ENCODE measurements around the gene POMT1.
"Not testable (repeated sequence)": the region's sequence is repeated elsewhere in the genome, so short reads cannot be mapped to it uniquely, and the experiment has no call there.

Gene POMT1

GRCh38 chr9:131513177-131513576, 10.5 kb downstream of the POMT1 start:
- TF ChIP-seq MYC (IDR thresholded peaks at IDR 0.05; ENCODE audit: low read depth, low read length) (no peak), POLR2A (IDR thresholded peaks at IDR 0.05; ENCODE audit: extremely low read depth, insufficient read length) (no peak), CTCF (IDR thresholded peaks at IDR 0.05; ENCODE audit: low read depth, low read length) (no peak), MAX (IDR thresholded peaks at IDR 0.05; ENCODE audit: low read depth, low read length) (no peak)
- no peak for DNase-seq (ENCODE audit: low read depth)
- H3K4me3 ChIP-seq (ENCODE audit: low read depth, low read length): no peak overlapping the region

GRCh38 chr9:131515559-131516031, 12.9 kb downstream of the POMT1 start:
- DNase-seq (ENCODE audit: low read depth); H3K4me3 ChIP-seq (ENCODE audit: low read depth, low read length): not testable (repeated sequence)

GRCh38 chr9:131516100-131516499, 13.4 kb downstream of the POMT1 start:
- no peak for TF ChIP-seq MYC (IDR thresholded peaks at IDR 0.05; ENCODE audit: low read depth, low read length)
- TF ChIP-seq CTCF (IDR thresholded peaks at IDR 0.05; ENCODE audit: low read depth, low read length): no peak
- no peak for TF ChIP-seq MAX (IDR thresholded peaks at IDR 0.05; ENCODE audit: low read depth, low read length)
- no peak for TF ChIP-seq POLR2A (IDR thresholded peaks at IDR 0.05; ENCODE audit: extremely low read depth, insufficient read length)
- DNase-seq (ENCODE audit: low read depth): no peak
- no peak overlapping the region for H3K4me3 ChIP-seq (ENCODE audit: low read depth, low read length)

- TF ChIP-seq POLR2A (IDR thresholded peaks at IDR 0.05; ENCODE audit: extremely low read depth, insufficient read length) (no peak), MYC (IDR thresholded peaks at IDR 0.05; ENCODE audit: low read depth, low read length) (no peak), MAX (IDR thresholded peaks at IDR 0.05; ENCODE audit: low read depth, low read length) (no peak), CTCF (IDR thresholded peaks at IDR 0.05; ENCODE audit: low read depth, low read length) (no peak)
- no peak for DNase-seq (ENCODE audit: low read depth)
- no peak overlapping the region for H3K4me3 ChIP-seq (ENCODE audit: low read depth, low read length)
Observed at GRCh38 chr9:131516930-131517329, 14.2 kb downstream of the POMT1 start.

- H3K4me3 ChIP-seq (ENCODE audit: low read depth, low read length): no peak overlapping the region
- TF ChIP-seq MYC (IDR thresholded peaks at IDR 0.05; ENCODE audit: low read depth, low read length) (no peak), MAX (IDR thresholded peaks at IDR 0.05; ENCODE audit: low read depth, low read length) (no peak), POLR2A (IDR thresholded peaks at IDR 0.05; ENCODE audit: extremely low read depth, insufficient read length) (no peak), CTCF (IDR thresholded peaks at IDR 0.05; ENCODE audit: low read depth, low read length) (no peak)
- DNase-seq (ENCODE audit: low read depth): no peak
Observed at GRCh38 chr9:131517761-131518190, 15.1 kb downstream of the POMT1 start.

GRCh38 chr9:131518553-131518952, 15.8 kb downstream of the POMT1 start:
- TF ChIP-seq POLR2A (IDR thresholded peaks at IDR 0.05; ENCODE audit: extremely low read depth, insufficient read length): no peak
- no peak for TF ChIP-seq MYC (IDR thresholded peaks at IDR 0.05; ENCODE audit: low read depth, low read length)
- TF ChIP-seq MAX (IDR thresholded peaks at IDR 0.05; ENCODE audit: low read depth, low read length): no peak
- TF ChIP-seq CTCF (IDR thresholded peaks at IDR 0.05; ENCODE audit: low read depth, low read length): no peak
- no peak overlapping the region for H3K4me3 ChIP-seq (ENCODE audit: low read depth, low read length)
- no peak for DNase-seq (ENCODE audit: low read depth)

All from NB4 (cell line).